Mesodermal cell (in vitro differentiated cells): ENCODE measurements around the gene ATG16L2.
A peak's percentile ranks its signal among the peaks of the same experiment; 100 is the strongest.

Experiments
- H3K27ac ChIP-seq: 2 replicates; pipeline ENCODE4 v1.7.0; 2013; ENCODE audit warnings: mild to moderate bottlenecking, low read depth, low read length, moderate library complexity; ENCODE audit not compliant: severe bottlenecking
- H3K36me3 ChIP-seq: 2 replicates; pipeline ENCODE4 v1.7.1; 2013; ENCODE audit warnings: mild to moderate bottlenecking, low read length, moderate library complexity; ENCODE audit not compliant: control insufficient read depth, insufficient read depth
- H3K4me1 ChIP-seq: one replicate; pipeline ENCODE4 v1.7.1; 2013; ENCODE audit warnings: mild to moderate bottlenecking, low read length; ENCODE audit not compliant: insufficient read depth, control insufficient read depth, poor library complexity, severe bottlenecking
- H3K4me3 ChIP-seq: 2 replicates; pipeline ENCODE4 v1.7.0; 2013; ENCODE audit warnings: low read length, control low read depth, mild to moderate bottlenecking; ENCODE audit not compliant: insufficient read depth, poor library complexity, severe bottlenecking; ENCODE audit errors: extremely low read depth
- H3K9me3 ChIP-seq: 2 replicates; pipeline ENCODE4 v1.7.1; 2013; ENCODE audit warnings: mild to moderate bottlenecking, low read length, moderate library complexity; ENCODE audit not compliant: control insufficient read depth
- WGBS, 2 experiments: methylation state at CpG; one replicate each; pipeline ENCODE4 v1.1.5; 2013; ENCODE audit warnings: missing lambda C conversion rate in 2 of 2; ENCODE audit not compliant: insufficient coverage in 2 of 2; 5-methylcytosine and 5-hydroxymethylcytosine counted together

ATG16L2 gene

GRCh38 chr11:72781063-72781312 lies 33.2 kb upstream of the ATG16L2 start:
- 30 to 77% methylated on average over 6 to 17 of the region's 17 CpGs for WGBS, 2 experiments
- Histone ChIP-seq H3K4me1 (peaks cover 3% of the 10 kb centered on the region), H3K27ac (no peak overlapping the region), H3K9me3 (no peaks in the 10 kb centered on the region), H3K4me3 (peak overlapping the region; percentile 46), H3K36me3 (no peaks in the 10 kb centered on the region)

GRCh38 chr11:72781313-72782080 lies 32.7 kb upstream of the ATG16L2 start:
- Histone ChIP-seq H3K27ac (no peak overlapping the region), H3K4me1 (peaks cover 3% of the 10 kb centered on the region), H3K36me3 (no peaks in the 10 kb centered on the region), H3K9me3 (no peaks in the 10 kb centered on the region), H3K4me3 (peak overlapping the region; percentile 46)
- WGBS, 2 experiments, result 1 to 3% methylated on average over 38 to 46 of the region's 89 CpGs

- Histone ChIP-seq H3K27ac (no peak overlapping the region), H3K36me3 (no peaks in the 10 kb centered on the region), H3K4me1 (no peaks in the 10 kb centered on the region), H3K4me3 (peak overlapping the region; percentile 23), H3K9me3 (no peaks in the 10 kb centered on the region)
- WGBS, 2 experiments, result 28% methylated on average over 13 to 14 of the region's 14 CpGs
Observed at GRCh38 chr11:72782081-72782920, 31.9 kb upstream of the ATG16L2 start.

GRCh38 chr11:72783144-72783905 lies 30.9 kb upstream of the ATG16L2 start:
- WGBS, 2 experiments, result 94 to 100% methylated on average over 2 of the region's 2 CpGs
- H3K4me3 ChIP-seq, result no peak overlapping the region
- no peaks in the 10 kb centered on the region for H3K4me1 ChIP-seq
- H3K9me3 ChIP-seq, result no peaks in the 10 kb centered on the region
- no peaks in the 10 kb centered on the region for H3K36me3 ChIP-seq
- H3K27ac ChIP-seq, result no peak overlapping the region

GRCh38 chr11:72784662-72785061 lies 29.5 kb upstream of the ATG16L2 start:
- Histone ChIP-seq H3K4me3 (no peak overlapping the region), H3K4me1 (peaks cover 6% of the 10 kb centered on the region), H3K27ac (no peak overlapping the region), H3K36me3 (no peaks in the 10 kb centered on the region), H3K9me3 (no peaks in the 10 kb centered on the region)
- 88 to 95% methylated on average over 10 of the region's 10 CpGs for WGBS, 2 experiments

- no peak overlapping the region for H3K4me3 ChIP-seq
- no peaks in the 10 kb centered on the region for H3K36me3 ChIP-seq
- 84 to 96% methylated on average over 4 of the region's 8 CpGs for WGBS, 2 experiments
- H3K4me1 ChIP-seq, result peaks cover 8% of the 10 kb centered on the region
- H3K9me3 ChIP-seq, result no peaks in the 10 kb centered on the region
- H3K27ac ChIP-seq, result no peak overlapping the region
Observed at GRCh38 chr11:72786305-72787215, 27.7 kb upstream of the ATG16L2 start.

GRCh38 chr11:72787216-72788104 lies 26.8 kb upstream of the ATG16L2 start:
- Histone ChIP-seq H3K4me1 (peaks cover 8% of the 10 kb centered on the region), H3K27ac (no peak overlapping the region), H3K36me3 (no peaks in the 10 kb centered on the region), H3K9me3 (no peaks in the 10 kb centered on the region), H3K4me3 (no peak overlapping the region)
- 77 to 78% methylated on average over 7 to 10 of the region's 16 CpGs for WGBS, 2 experiments

GRCh38 chr11:72788241-72788640 lies 26.0 kb upstream of the ATG16L2 start:
- WGBS, 2 experiments, result 87 to 94% methylated on average over 5 of the region's 7 CpGs

GRCh38 chr11:72789493-72790131 lies 24.6 kb upstream of the ATG16L2 start:
- H3K27ac ChIP-seq, result peak overlapping the region; percentile 29
- H3K4me3 ChIP-seq, result no peak overlapping the region
- WGBS, 2 experiments, result 74 to 79% methylated on average over 6 to 8 of the region's 10 CpGs

More at GRCh38 chr11:72788241-72788640, 26.0 kb upstream of the ATG16L2 start:
- H3K4me3 ChIP-seq, result no peak overlapping the region
- H3K27ac ChIP-seq, result no peak overlapping the region
- no peaks in the 10 kb centered on the region for H3K36me3 ChIP-seq
- H3K4me1 ChIP-seq, result peaks cover 8% of the 10 kb centered on the region
- no peaks in the 10 kb centered on the region for H3K9me3 ChIP-seq

More at GRCh38 chr11:72789493-72790131, 24.6 kb upstream of the ATG16L2 start:
- Histone ChIP-seq H3K4me1 (peaks cover 8% of the 10 kb centered on the region), H3K36me3 (no peaks in the 10 kb centered on the region), H3K9me3 (no peaks in the 10 kb centered on the region)
